C4-2B (cell line): ENCODE results near the gene MEP1A.
"Not testable (repeated sequence)": the region's sequence is repeated elsewhere in the genome, so short reads cannot be mapped to it uniquely, and the experiment has no call there.

Experiments
- ZFX ChIP-seq: fragments of 450-650 bp; IDR thresholded peaks from 2 replicates; pipeline ENCODE4 v1.6.1; 2017
- TF ChIP-seq, protein P1 (sequence below): fragments of 450-650 bp; conservative IDR thresholded peaks from 2 replicates; pipeline ENCODE4 v1.5.1; 2017; ENCODE audit warnings: mild to moderate bottlenecking

DNA sequence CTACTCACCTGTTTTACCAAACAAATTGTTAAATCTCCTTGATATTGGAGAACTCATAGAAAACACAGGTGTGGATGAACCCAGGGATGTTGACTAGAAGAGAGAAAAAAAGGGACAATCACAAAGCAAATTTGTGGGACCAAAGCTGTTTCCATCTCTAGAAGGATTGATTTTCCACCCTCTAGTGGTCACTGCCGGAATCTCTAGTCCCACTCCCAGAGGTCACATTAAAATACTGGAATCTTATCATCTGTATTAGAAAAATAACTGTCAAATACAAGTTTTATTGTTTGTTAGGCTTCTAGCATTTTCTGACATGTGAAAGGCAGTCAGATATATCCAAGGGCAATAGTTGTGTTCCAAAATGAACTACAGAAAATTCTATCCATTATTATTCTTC is 62.8 kb downstream of the MEP1A start:
- TF ChIP-seq, protein P1, sequence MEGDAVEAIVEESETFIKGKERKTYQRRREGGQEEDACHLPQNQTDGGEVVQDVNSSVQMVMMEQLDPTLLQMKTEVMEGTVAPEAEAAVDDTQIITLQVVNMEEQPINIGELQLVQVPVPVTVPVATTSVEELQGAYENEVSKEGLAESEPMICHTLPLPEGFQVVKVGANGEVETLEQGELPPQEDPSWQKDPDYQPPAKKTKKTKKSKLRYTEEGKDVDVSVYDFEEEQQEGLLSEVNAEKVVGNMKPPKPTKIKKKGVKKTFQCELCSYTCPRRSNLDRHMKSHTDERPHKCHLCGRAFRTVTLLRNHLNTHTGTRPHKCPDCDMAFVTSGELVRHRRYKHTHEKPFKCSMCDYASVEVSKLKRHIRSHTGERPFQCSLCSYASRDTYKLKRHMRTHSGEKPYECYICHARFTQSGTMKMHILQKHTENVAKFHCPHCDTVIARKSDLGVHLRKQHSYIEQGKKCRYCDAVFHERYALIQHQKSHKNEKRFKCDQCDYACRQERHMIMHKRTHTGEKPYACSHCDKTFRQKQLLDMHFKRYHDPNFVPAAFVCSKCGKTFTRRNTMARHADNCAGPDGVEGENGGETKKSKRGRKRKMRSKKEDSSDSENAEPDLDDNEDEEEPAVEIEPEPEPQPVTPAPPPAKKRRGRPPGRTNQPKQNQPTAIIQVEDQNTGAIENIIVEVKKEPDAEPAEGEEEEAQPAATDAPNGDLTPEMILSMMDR, result peak; percentile 60
- TF ChIP-seq ZFX, result not testable (repeated sequence)
